ENCODE results near the gene ING5.

GRCh38 chr2:241677392-241677791 is 24.4 kb upstream of the ING5 start:
- TF ChIP-seq POLR2A (IDR thresholded peaks at IDR 0.05), result no peak
- no peak for TF ChIP-seq CTCF (IDR thresholded peaks at IDR 0.05)
